Mammary epithelial cell (primary cell): ENCODE measurements around the gene TASOR2.

ENCODE experiments used
- EZH2 ChIP-seq: IDR thresholded peaks from 2 replicates; pipeline ENCODE4 v1.6.1; 2012; ENCODE audit warnings: low read length, inconsistent platforms, borderline replicate concordance
- TF ChIP-seq, protein P1 (sequence below), 2 donors: IDR thresholded peaks in 1 of 2; conservative IDR thresholded peaks in 1 of 2; 2 replicates each; pipeline ENCODE4 v1.5.1; 2011 to 2012; ENCODE audit warnings: inconsistent platforms in 2 of 2, low read length in 2 of 2, mild to moderate bottlenecking in 2 of 2, control low read depth in 1 of 2, low read depth in 1 of 2; ENCODE audit not compliant: insufficient read depth in 1 of 2; ENCODE audit errors: extremely low read depth in 1 of 2

DNA sequence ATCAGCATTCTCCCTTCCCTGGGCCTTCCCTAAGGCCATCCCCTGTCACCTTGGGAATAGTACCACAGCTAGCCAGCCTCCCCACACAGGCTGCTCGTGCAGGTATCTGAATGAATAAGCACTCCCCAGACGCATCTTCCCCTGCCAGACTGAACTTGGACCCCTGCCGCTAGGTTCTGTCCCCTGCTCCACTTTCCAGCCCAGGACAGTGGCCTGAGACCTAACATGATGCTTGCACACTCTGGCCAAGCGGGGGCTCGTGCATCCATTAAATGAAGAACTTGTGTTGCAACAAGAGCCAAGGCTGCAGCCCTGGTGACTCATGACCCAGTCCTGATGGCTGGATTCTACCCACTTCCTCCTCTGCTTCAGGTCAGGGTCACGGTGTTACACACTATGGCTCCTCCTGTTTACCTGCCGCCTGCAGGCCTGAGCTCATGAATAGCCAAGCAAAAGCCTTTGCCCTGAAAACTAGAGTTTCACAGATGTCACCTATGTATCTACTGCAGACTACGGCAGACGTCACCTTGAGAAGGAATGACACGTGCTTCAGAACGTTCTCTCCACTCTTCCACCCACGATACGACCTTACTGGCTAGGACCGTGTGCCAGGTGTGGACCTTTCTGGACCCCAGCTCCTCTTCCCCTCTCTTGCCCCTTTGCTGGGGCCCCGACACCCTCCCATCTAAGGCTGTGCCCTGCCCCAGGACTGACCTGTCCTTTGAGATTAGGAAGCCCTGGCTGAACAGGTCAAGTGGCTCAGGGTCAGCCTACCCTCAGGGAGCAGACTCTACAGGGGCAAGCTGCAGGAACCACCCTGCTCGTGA, 24.7 kb upstream of the TASOR2 start:
- TF ChIP-seq, protein P1, sequence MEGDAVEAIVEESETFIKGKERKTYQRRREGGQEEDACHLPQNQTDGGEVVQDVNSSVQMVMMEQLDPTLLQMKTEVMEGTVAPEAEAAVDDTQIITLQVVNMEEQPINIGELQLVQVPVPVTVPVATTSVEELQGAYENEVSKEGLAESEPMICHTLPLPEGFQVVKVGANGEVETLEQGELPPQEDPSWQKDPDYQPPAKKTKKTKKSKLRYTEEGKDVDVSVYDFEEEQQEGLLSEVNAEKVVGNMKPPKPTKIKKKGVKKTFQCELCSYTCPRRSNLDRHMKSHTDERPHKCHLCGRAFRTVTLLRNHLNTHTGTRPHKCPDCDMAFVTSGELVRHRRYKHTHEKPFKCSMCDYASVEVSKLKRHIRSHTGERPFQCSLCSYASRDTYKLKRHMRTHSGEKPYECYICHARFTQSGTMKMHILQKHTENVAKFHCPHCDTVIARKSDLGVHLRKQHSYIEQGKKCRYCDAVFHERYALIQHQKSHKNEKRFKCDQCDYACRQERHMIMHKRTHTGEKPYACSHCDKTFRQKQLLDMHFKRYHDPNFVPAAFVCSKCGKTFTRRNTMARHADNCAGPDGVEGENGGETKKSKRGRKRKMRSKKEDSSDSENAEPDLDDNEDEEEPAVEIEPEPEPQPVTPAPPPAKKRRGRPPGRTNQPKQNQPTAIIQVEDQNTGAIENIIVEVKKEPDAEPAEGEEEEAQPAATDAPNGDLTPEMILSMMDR (conservative IDR thresholded peaks at IDR 0.05 in 1 of 2, IDR thresholded peaks at IDR 0.05 in 1 of 2; ENCODE audit: extremely low read depth in 1 of 2, insufficient read depth in 1 of 2, low read depth in 1 of 2, low read length in 2 of 2), result no peak
- no peak for TF ChIP-seq EZH2
